HG03342 (cell line): ENCODE results near the gene ATXN7L1.
"Not testable (repeated sequence)": the region's sequence is repeated elsewhere in the genome, so short reads cannot be mapped to it uniquely, and the experiment has no call there.

Experiments used
- ATAC-seq: cut with Tn5 transposase; IDR thresholded peaks from one replicate; pipeline ENCODE4 v1.9.1; 2021; ENCODE audit warnings: mild to moderate bottlenecking, moderate library complexity; ENCODE audit not compliant: unreplicated experiment

Gene ATXN7L1

GRCh38 chr7:105806592-105807447 lies 69.6 kb downstream of the ATXN7L1 start:
- peak; percentile 37 for ATAC-seq

GRCh38 chr7:105805447-105806019 lies 70.9 kb downstream of the ATXN7L1 start:
- no peak for ATAC-seq

- ATAC-seq = no peak
Measured at GRCh38 chr7:105803429-105803736, 73.0 kb downstream of the ATXN7L1 start.

- no peak for ATAC-seq
Measured at GRCh38 chr7:105802604-105803428, 73.6 kb downstream of the ATXN7L1 start.

- no peak for ATAC-seq
Measured at GRCh38 chr7:105800849-105801534, 75.4 kb downstream of the ATXN7L1 start.

GRCh38 chr7:105800442-105800841 lies 76.0 kb downstream of the ATXN7L1 start:
- no peak for ATAC-seq

- ATAC-seq = no peak
Measured at GRCh38 chr7:105799677-105800076, 76.7 kb downstream of the ATXN7L1 start.

- ATAC-seq = no peak
Measured at GRCh38 chr7:105799006-105799405, 77.4 kb downstream of the ATXN7L1 start.

- no peak for ATAC-seq
Measured at GRCh38 chr7:105797652-105798051, 78.7 kb downstream of the ATXN7L1 start.

- no peak for ATAC-seq
Measured at GRCh38 chr7:105796365-105796764, 80.0 kb downstream of the ATXN7L1 start.

- ATAC-seq = no peak
Measured at GRCh38 chr7:105794741-105795729, 81.4 kb downstream of the ATXN7L1 start.

GRCh38 chr7:105792488-105793370 lies 83.7 kb downstream of the ATXN7L1 start:
- no peak for ATAC-seq

GRCh38 chr7:105791926-105792325 lies 84.5 kb downstream of the ATXN7L1 start:
- ATAC-seq = no peak

- ATAC-seq = no peak
Measured at GRCh38 chr7:105790996-105791395, 85.4 kb downstream of the ATXN7L1 start.

- ATAC-seq = not testable (repeated sequence)
Measured at GRCh38 chr7:105790452-105790851, 85.9 kb downstream of the ATXN7L1 start.

- no peak for ATAC-seq
Measured at GRCh38 chr7:105788816-105789349, 87.5 kb downstream of the ATXN7L1 start.

- no peak for ATAC-seq
Measured at GRCh38 chr7:105788356-105788755, 88.0 kb downstream of the ATXN7L1 start.

- ATAC-seq = no peak
Measured at GRCh38 chr7:105787793-105788192, 88.6 kb downstream of the ATXN7L1 start.
